ENCODE results near the gene TSPEAR. TPM values are rescaled to one million over a fixed set of nuclear protein-coding genes. Genes with fewer than 3 reads are reported as not detected.

The TSPEAR gene
- total and polyA plus RNA-seq, 5 donors = 0.29 to 4.6 (median 1.4) TPM

DNA sequence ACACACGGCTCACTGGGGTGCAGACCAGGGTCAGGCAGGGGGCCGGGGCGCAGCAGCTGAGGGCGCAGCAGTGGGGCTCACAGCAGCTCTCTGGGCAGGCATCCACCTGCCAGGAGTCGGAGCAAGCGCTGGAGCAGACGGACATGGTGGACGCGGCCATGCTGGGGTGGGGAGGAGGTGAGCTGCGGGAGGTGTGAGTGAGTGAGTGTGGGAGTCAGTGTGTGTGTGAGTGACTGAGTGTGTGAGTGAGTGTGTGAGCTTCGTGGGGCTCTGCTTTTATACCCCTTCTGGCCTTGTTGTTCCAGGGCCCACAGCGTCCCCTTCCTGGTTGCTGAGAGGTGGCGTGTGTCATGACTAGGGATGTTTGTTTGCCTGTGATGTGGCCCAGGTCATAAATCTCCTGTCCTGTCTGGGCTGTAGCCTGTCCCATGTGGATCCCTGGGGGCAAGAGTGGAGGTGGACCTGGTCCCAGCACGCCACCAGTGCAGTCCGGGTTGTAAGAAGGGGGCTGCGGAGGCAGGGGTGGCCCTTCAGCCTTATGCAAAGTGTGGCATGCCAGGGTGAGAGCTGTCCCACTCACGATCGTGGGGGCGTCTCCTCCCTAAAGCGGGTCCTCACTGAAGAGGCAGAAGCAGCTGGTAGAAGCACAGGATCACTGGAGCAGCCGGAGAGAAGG is 171.2 kb downstream of the TSPEAR start, which contains the start of gene KRTAP10-1:
Gene KRTAP10-1 (minus strand): TSS at position 205 of the 676 bp plus-strand sequence. CDS start 45 bp downstream, at position 160.
- ATAC-seq (peak in 1 of 2 donors; percentile 29), DNase-seq (peak in 1 of 3 donors; percentile 37)
- intact Hi-C loops (cut with DNase I) = no loop called here
- H3K9me3 ChIP-seq (ENCODE audit: control insufficient read depth, low read length) = no peaks in the 10 kb centered on the region
- no peak within 1 kb of the TSS for H3K4me3 ChIP-seq (ENCODE audit: low read length)
- no peaks in the 10 kb centered on the region for H3K4me1 ChIP-seq (ENCODE audit: control insufficient read depth, insufficient read depth, low read length)
- H3K27me3 ChIP-seq (ENCODE audit: control insufficient read depth, insufficient read depth) = no peaks in the 10 kb centered on the region
- WGBS = 80% methylated on average over 21 of the region's 21 CpGs
- H3K27ac ChIP-seq (ENCODE audit: low read length) = no peak within 1 kb of the TSS

DNA sequence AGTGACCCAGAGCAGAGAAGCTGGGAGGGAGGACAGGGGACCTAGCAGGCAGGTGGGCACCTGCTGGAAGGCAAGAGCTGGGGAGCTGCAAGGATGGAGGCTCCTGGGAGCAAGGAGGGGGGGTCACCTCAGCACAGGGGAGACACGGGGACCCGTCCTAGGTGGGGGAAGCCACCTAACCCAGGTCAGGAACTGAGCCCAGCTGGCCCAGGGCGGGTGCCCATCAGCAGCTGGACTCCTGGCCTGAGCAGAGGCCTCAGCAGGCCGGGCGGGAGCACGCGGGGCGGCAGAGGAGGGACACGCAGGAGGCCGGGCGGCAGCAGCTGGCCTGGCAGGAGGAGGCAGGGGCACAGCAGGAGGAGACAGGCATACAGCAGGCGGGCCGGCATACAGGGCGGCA is 172.3 kb downstream of the TSPEAR start:
- Histone ChIP-seq H3K4me1 (ENCODE audit: control insufficient read depth, insufficient read depth, low read length) (no peaks in the 10 kb centered on the region), H3K4me3 (ENCODE audit: low read length) (no peak overlapping the region), H3K9me3 (ENCODE audit: control insufficient read depth, low read length) (no peaks in the 10 kb centered on the region), H3K27ac (ENCODE audit: low read length) (no peak overlapping the region), H3K27me3 (ENCODE audit: control insufficient read depth, insufficient read depth) (no peaks in the 10 kb centered on the region)
- DNase-seq (peak in 1 of 3 donors; percentile 33), ATAC-seq (no peak)
- intact Hi-C loops (cut with DNase I) = no loop called here
- WGBS = 75% methylated on average over 14 of the region's 14 CpGs

DNA sequence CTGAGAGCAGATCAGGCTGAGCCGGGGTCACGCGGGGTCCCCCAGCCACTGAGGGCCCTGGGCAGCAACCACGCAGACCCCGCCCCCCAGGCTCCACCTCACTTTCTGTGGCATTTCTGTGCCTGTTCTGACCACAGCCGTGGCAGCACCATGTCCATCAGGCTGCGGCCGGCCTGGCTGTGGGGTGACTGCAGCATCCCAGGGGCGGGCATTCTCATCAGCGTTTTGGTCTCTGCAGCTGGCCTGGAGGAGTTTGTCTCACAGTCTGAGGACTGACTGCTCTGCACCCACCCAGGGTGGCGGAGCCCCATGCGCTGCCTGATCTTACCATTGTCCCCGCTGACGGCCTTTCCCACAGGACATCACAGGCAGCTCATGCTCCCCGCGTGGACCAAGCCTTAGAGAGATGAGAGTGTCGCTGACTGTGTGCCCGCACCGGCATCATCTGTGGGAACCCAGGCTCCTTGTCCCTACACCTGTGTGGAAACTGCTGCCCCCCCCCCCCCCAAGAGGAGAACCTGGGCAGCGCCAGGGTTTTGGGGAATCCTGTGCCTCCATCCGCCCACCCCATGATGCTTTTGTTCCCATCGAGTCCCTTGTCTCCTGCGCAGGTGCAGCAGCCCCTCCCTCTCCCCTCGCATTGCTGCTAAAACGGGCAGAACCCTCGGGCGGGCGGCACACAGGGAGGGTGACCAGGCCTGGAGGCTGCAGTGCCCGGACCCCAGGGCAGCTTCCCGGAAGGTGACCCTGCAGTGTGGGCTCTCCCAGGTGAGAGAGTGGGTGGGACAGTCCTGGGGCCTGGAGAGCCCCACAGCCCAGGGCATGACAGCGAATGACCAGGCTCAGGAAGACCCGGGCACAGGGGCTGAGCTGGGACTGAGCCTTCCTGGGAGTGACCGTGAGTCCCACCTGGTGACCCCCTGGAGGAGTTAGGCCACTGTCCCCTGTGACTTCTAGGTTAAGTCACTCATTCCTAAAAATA is 173.2 kb downstream of the TSPEAR start:
- 93% methylated on average over 33 of the region's 33 CpGs for WGBS
- Histone ChIP-seq H3K4me1 (ENCODE audit: control insufficient read depth, insufficient read depth, low read length) (no peaks in the 10 kb centered on the region), H3K27me3 (ENCODE audit: control insufficient read depth, insufficient read depth) (no peaks in the 10 kb centered on the region), H3K4me3 (ENCODE audit: low read length) (no peak overlapping the region), H3K9me3 (ENCODE audit: control insufficient read depth, low read length) (no peaks in the 10 kb centered on the region), H3K27ac (ENCODE audit: low read length) (no peak overlapping the region)
- DNase-seq (peak in 1 of 3 donors; percentile 42), ATAC-seq (no peak)
- intact Hi-C loops (cut with DNase I) = no loop called here

DNA sequence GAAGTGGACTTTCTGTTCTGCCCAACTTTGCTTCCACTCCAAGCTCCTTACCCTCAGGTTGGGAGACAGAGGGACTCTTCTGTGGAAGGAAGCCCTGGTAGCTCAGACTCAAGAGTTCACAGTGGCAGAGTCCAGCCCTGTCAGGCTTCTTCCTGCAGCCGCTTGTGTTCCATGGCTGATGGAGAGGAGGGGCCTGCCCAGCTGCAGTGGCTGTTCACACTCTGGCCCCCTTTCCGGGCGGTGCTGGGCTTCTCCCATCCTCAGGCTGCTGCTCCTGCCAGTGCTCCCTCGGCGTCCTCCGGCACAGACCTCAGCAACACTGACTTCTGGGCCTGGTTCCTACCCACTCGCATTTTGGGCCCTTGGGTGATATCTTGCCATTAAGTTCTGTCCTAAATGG is 175.4 kb downstream of the TSPEAR start:
- no peaks in the 10 kb centered on the region for H3K4me1 ChIP-seq (ENCODE audit: control insufficient read depth, insufficient read depth, low read length)

DNA sequence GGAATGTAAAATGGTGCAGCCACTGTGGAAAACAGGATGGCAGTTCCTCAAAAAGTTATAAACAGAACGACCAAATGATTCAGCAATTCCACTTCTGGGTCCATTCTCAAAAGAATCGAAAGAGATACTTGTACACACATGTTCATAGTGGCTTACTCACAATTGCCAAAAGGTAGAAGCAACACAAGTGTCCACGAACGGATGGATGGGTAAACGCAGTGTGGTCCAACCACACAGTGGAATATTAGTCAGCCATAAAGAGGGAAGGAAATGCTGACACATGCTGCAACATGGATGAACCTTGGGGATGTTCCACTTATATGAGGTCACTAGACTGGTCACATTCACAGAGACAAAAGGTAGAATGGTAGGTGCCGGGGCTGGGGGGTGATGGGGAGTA is 176.7 kb downstream of the TSPEAR start:
- Histone ChIP-seq H3K27me3 (ENCODE audit: control insufficient read depth, insufficient read depth) (no peaks in the 10 kb centered on the region), H3K4me3 (ENCODE audit: low read length) (no peak overlapping the region), H3K27ac (ENCODE audit: low read length) (no peak overlapping the region), H3K9me3 (ENCODE audit: control insufficient read depth, low read length) (no peaks in the 10 kb centered on the region), H3K4me1 (ENCODE audit: control insufficient read depth, insufficient read depth, low read length) (no peaks in the 10 kb centered on the region)
- no peak for DNase-seq
- ATAC-seq = no peak
- 94% methylated on average over 6 of the region's 6 CpGs for WGBS
- intact Hi-C loops (cut with DNase I) = no loop called here

More for the DNA sequence above, 175.4 kb downstream of the TSPEAR start:
- DNase-seq (peak in 1 of 3 donors; percentile 30), ATAC-seq (no peak)
- intact Hi-C loops (cut with DNase I) = no loop called here
- no peaks in the 10 kb centered on the region for H3K27me3 ChIP-seq (ENCODE audit: control insufficient read depth, insufficient read depth)
- no peaks in the 10 kb centered on the region for H3K9me3 ChIP-seq (ENCODE audit: control insufficient read depth, low read length)
- no peak overlapping the region for H3K27ac ChIP-seq (ENCODE audit: low read length)
- WGBS = 47% methylated on average over 7 of the region's 7 CpGs
- H3K4me3 ChIP-seq (ENCODE audit: low read length) = no peak overlapping the region

DNA sequence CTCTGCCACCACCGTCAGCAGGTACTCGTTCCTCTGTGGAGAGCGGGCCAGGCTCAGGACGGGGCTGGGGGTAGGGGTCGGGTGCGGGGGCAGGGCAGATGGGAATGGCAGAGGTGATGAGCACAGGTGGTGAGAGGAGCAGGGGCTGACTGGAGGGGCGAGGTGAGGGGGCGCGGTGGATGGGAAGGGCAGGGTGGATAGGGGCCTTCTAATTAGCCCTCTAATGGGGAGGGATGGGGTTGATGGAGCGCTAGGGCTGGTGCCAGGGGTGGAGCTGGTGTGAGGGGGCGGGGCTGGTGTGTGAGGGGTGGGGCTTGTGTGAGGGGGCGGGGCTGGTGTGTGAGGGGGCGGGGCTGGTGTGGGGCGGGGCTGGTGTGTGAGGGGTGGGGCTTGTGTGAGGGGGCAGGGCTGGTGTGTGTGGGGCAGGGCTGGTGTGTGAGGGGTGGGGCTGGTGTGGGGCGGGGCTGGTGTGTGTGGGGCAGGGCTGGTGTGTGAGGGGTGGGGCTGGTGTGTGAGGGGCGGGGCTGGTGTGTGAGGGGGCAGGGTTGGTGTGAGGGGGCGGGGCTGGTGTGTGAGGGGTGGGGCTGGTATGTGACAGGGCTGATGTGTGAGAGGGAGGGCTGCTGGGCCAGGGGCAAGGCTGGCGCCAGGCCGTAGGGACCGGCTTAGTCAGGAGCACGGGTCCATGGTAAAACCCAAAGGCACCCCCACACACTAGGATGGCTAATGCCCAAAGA is 177.3 kb downstream of the TSPEAR start:
- Histone ChIP-seq H3K4me1 (ENCODE audit: control insufficient read depth, insufficient read depth, low read length) (no peaks in the 10 kb centered on the region), H3K27ac (ENCODE audit: low read length) (no peak overlapping the region), H3K9me3 (ENCODE audit: control insufficient read depth, low read length) (no peaks in the 10 kb centered on the region), H3K27me3 (ENCODE audit: control insufficient read depth, insufficient read depth) (no peaks in the 10 kb centered on the region), H3K4me3 (ENCODE audit: low read length) (no peak overlapping the region)
- intact Hi-C loops (cut with DNase I) = no loop called here
- peak in 1 of 3 donors; percentile 41 for DNase-seq
- ATAC-seq = no peak
- WGBS = 87% methylated on average over 21 of the region's 21 CpGs

DNA sequence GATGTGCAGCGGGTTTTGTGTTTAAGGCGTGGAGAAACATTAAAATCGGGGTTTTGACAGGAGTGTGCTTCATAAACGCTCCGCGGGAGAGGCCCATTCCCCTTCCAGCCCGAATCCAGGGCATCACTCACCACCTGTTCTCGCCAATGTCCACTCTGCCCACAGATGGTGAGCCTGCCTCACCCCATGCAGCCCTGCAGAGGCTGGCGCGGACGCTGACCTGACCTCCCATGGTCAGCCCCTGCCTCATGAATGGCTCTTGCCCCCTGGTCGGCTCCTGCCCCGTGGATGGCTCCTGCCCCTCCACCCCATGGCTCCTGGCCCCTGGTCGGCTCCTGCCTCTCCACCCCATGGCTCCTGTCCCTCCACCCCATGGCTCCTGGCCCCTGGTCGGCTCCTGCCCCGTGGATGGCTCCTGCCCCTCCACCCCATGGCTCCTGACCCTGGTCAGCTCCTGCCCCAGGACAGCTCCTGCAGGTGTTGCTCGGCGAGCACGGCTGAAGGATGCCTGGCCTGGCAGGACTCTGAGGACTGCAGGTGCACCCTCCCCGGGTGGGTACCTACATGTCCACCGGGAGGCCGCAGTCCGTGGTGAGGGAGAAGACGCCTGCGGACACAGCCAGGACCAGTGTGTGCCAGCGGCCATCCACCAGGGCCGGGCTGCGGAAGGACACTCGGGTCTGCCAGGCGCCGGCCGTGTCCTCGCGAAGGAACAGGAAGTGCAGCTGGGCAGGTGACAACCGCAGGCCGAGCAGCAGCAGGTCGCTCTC is 178.1 kb downstream of the TSPEAR start:
- H3K9me3 ChIP-seq (ENCODE audit: control insufficient read depth, low read length) = no peaks in the 10 kb centered on the region

DNA sequence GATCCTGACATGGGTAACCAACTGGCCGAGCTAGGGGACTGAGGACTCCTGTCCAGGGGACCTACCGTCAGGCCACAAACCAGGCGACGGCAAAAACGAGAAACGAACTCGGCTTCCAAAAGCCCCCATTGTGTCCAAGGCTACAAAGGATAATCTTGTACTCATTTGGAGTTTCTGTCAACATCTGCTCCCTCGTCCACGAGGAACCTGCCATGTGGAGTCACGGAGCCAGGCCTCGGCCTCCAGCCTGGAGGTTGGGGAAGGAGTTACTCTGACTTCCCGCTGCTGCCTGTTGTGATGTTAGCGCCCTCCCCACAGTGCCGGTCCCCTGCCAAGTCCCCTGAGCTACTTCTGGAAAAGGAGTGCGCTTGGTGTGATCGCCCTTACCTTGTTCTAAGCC is 178.7 kb downstream of the TSPEAR start:
- DNase-seq (no peak), ATAC-seq (no peak)
- H3K4me1 ChIP-seq (ENCODE audit: control insufficient read depth, insufficient read depth, low read length) = no peaks in the 10 kb centered on the region
- H3K27ac ChIP-seq (ENCODE audit: low read length) = no peak overlapping the region
- WGBS = 86% methylated on average over 16 of the region's 16 CpGs
- no peaks in the 10 kb centered on the region for H3K9me3 ChIP-seq (ENCODE audit: control insufficient read depth, low read length)
- intact Hi-C loops (cut with DNase I) = no loop called here
- H3K27me3 ChIP-seq (ENCODE audit: control insufficient read depth, insufficient read depth) = no peaks in the 10 kb centered on the region
- no peak overlapping the region for H3K4me3 ChIP-seq (ENCODE audit: low read length)

More for the DNA sequence above, 178.1 kb downstream of the TSPEAR start:
- Histone ChIP-seq H3K27me3 (ENCODE audit: control insufficient read depth, insufficient read depth) (no peaks in the 10 kb centered on the region), H3K4me3 (ENCODE audit: low read length) (no peak overlapping the region), H3K4me1 (ENCODE audit: control insufficient read depth, insufficient read depth, low read length) (no peaks in the 10 kb centered on the region), H3K27ac (ENCODE audit: low read length) (no peak overlapping the region)
- intact Hi-C loops (cut with DNase I) = no loop called here
- ATAC-seq (peak in 1 of 2 donors; percentile 8), DNase-seq (peak in 1 of 3 donors; percentile 38)
- 92% methylated on average over 37 of the region's 37 CpGs for WGBS

DNA sequence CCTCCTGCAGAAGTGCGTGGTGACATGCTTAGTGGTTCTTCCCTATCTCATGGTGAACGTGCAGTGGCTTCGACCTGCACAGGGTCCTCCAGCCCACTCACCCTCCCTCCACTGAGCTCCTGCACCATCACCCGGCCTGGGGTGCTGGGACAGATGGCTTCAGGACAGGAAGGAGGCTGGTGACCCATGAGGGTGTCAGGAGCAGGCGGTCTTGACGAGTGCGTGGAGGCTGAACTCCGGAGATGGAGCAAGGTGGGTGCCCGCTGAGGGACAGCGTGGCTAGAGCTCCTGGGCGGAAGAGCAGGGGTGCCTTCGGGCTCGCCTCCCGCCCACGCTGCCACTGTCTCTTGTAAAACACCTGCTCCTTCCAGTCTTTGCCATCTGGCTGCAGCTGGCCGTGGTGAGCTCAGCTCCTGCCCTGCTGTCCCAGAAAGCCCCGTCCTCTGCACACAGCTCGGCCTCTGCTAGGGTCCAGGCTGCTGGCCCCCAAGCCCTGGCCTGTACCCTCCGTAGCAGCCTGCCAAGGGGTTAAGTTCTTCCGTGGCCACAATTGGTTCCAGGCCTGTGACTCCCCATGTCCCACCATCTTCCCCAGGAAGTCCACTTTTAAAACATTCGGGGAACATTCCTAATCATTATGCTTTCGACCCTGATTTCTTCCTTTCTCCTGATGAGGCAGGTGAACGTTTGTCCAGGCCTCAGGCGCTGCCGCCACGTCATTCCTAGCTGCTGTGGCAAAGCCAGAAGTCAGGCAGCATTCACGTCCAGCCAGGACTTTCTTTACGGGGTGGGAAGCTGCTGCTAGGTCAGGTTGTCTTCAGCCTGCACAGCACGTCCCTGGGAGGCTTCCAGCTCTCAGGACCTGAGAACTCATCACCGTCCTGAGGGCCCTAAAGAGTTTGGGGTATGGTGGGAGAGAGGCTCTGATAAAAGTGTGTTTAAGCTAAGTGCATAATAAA is 179.5 kb downstream of the TSPEAR start:
- Histone ChIP-seq H3K9me3 (ENCODE audit: control insufficient read depth, low read length) (no peaks in the 10 kb centered on the region), H3K27me3 (ENCODE audit: control insufficient read depth, insufficient read depth) (no peaks in the 10 kb centered on the region), H3K27ac (ENCODE audit: low read length) (no peak overlapping the region), H3K4me3 (ENCODE audit: low read length) (no peak overlapping the region), H3K4me1 (ENCODE audit: control insufficient read depth, insufficient read depth, low read length) (no peaks in the 10 kb centered on the region)
- peak in 1 of 3 donors; percentile 35 for DNase-seq
- no peak for ATAC-seq
- intact Hi-C loops (cut with DNase I) = no loop called here
- 78% methylated on average over 30 of the region's 30 CpGs for WGBS
